Measurements from ENCODE around the gene RFX8.

Gene RFX8

DNA sequence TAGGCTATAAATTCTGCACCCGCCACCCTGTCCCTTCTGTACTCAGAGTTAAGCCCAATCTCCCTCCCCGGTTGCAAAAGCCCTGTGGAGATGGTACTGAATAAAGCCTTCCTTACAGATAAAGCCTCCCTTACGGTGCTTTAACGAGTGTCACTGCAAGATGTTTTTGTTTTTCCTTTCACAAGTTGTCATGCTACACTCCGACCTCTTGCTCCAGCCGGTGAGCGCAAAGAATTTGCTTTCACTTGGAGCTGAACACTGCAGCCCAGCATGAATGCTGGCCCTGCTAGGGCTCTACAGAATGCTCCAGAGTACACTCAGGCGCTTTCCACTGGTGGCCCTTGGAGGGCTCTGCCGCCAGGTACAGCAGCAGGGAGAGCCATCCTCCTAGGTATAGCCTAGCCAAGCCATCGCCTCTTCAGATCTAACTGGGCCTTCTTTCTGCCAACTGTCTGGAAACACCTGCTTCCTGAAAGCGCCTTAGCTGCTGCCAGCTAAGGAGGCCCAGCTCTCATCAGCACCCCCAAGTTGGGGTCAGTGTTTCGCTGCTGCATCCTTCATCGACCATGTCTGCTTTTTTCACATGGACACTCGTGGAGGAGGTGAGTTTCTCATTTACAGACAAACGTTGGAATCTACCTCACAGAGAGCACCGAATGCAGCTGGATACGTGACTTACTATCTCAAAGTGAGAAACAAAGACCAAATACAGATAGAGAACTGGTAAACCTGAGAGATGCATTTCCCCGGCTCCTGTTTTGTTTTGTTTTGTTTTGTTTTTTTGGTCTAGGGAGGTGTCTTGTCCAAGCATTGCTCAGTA is 74.2 kb downstream of the RFX8 start:
- H3K9me3 ChIP-seq (replicated peaks; ENCODE audit: insufficient read depth, low read length), result no peaks in the 10 kb centered on the region
- H3K36me3 ChIP-seq (replicated peaks; ENCODE audit: insufficient read depth, low read length), result no peaks in the 10 kb centered on the region
- no peak overlapping the region for H3K9ac ChIP-seq (ENCODE audit: low read length)
- no peak overlapping the region for H2AFZ ChIP-seq (ENCODE audit: low read length)
- no peak for DNase-seq
- H4K20me1 ChIP-seq (ENCODE audit: insufficient read depth, low read length), result no peaks in the 10 kb centered on the region
- TF ChIP-seq, protein P1, sequence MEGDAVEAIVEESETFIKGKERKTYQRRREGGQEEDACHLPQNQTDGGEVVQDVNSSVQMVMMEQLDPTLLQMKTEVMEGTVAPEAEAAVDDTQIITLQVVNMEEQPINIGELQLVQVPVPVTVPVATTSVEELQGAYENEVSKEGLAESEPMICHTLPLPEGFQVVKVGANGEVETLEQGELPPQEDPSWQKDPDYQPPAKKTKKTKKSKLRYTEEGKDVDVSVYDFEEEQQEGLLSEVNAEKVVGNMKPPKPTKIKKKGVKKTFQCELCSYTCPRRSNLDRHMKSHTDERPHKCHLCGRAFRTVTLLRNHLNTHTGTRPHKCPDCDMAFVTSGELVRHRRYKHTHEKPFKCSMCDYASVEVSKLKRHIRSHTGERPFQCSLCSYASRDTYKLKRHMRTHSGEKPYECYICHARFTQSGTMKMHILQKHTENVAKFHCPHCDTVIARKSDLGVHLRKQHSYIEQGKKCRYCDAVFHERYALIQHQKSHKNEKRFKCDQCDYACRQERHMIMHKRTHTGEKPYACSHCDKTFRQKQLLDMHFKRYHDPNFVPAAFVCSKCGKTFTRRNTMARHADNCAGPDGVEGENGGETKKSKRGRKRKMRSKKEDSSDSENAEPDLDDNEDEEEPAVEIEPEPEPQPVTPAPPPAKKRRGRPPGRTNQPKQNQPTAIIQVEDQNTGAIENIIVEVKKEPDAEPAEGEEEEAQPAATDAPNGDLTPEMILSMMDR (IDR thresholded peaks at IDR 0.05; ENCODE audit: low read length), result no peak
- TF ChIP-seq EZH2phosphoT487 (IDR thresholded peaks at IDR 0.05; ENCODE audit: low read length), result no peak
- H3K4me1 ChIP-seq (ENCODE audit: low read length), result no peaks in the 10 kb centered on the region
- no peaks in the 10 kb centered on the region for H3K9me2 ChIP-seq (replicated peaks; ENCODE audit: insufficient read depth, low read length)
- H3K27me3 ChIP-seq (replicated peaks; ENCODE audit: insufficient read depth, low read length), result no peaks in the 10 kb centered on the region
- no peaks in the 10 kb centered on the region for H3F3A ChIP-seq (ENCODE audit: insufficient read depth, low read length)
- H3K27ac ChIP-seq (ENCODE audit: low read length), result no peak overlapping the region
- no peaks in the 10 kb centered on the region for H3K79me2 ChIP-seq (ENCODE audit: low read length)
- H3K4me2 ChIP-seq (ENCODE audit: low read depth, low read length), result no peak overlapping the region
- no peak overlapping the region for H3K4me3 ChIP-seq (ENCODE audit: low read length)

DNA sequence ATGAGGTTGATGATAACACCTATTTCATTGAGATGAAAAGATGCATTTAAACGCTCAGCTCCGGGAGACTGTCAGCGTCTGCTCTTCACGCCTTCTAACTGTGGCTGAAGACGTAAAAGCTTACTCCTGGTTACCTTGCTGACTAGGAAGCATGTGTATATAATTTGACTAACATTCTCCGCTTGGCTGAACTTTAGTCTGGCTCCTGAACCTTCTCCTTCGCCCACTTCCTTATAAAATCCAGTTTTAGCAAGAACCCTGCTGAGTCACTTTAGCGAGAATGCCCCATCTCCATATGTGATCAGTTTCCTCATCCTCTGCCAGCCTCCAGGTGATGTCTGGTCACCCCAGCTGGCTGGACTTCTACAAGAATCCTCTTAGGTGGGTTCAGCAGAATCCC is 74.9 kb downstream of the RFX8 start:
- no peak for TF ChIP-seq EZH2phosphoT487 (IDR thresholded peaks at IDR 0.05; ENCODE audit: low read length)
- TF ChIP-seq, protein P1 (IDR thresholded peaks at IDR 0.05; ENCODE audit: low read length), result no peak
- no peak for TF ChIP-seq EZH2 (optimal IDR thresholded peaks at IDR 0.05; ENCODE audit: low read depth, low read length)
- Histone ChIP-seq H3K4me3 (ENCODE audit: low read length) (no peak overlapping the region), H3K9me3 (replicated peaks; ENCODE audit: insufficient read depth, low read length) (no peaks in the 10 kb centered on the region), H3K36me3 (replicated peaks; ENCODE audit: insufficient read depth, low read length) (no peaks in the 10 kb centered on the region), H3K4me1 (ENCODE audit: low read length) (no peaks in the 10 kb centered on the region), H2AFZ (ENCODE audit: low read length) (no peak overlapping the region), H4K20me1 (ENCODE audit: insufficient read depth, low read length) (no peaks in the 10 kb centered on the region), H3K79me2 (ENCODE audit: low read length) (no peaks in the 10 kb centered on the region), H3K27ac (ENCODE audit: low read length) (no peak overlapping the region), H3K9me2 (replicated peaks; ENCODE audit: insufficient read depth, low read length) (no peaks in the 10 kb centered on the region), H3K27me3 (replicated peaks; ENCODE audit: insufficient read depth, low read length) (no peaks in the 10 kb centered on the region), H3K9ac (ENCODE audit: low read length) (no peak overlapping the region), H3F3A (ENCODE audit: insufficient read depth, low read length) (no peaks in the 10 kb centered on the region), H3K4me2 (ENCODE audit: low read depth, low read length) (no peak overlapping the region)
- no peak for DNase-seq

DNA sequence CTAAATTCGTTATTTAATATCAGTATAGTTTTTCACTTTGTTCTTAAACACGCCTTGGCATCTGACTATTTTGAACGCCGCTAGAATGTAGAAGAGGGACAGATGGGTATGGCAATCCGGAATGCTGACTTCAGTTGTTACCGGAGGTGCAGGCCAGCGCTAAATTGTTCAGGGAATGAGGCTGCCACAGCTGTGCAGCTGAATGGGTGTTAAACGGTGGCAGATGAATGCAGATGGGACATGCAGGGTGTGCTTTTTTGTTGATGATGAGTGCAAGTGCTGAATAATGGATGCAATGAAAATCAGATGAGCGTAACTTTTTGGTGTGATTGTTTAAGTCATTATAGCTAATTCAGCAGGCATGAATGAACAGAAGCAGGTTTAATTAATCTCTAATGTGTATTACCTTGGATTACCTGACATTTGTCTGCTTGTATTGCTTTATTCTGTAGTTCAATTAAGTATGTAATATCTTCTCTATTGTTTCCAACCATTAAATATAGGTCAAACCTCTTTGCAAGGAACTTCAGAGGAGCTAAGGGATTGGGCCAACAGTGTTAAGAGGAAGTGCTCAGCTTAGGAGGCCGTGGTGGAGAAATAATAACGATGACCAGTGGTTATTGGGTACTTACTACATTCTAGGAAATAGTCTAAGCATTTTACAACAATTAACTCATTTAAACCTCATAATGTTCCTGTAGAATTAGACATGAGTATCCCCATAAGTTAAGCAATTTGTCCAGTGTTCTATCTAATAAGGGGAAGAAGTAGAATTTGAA is 75.7 kb downstream of the RFX8 start:
- no peak overlapping the region for H3K4me2 ChIP-seq (ENCODE audit: low read depth, low read length)
- H2AFZ ChIP-seq (ENCODE audit: low read length), result no peak overlapping the region
- H3K9me3 ChIP-seq (replicated peaks; ENCODE audit: insufficient read depth, low read length), result no peaks in the 10 kb centered on the region

More for the DNA sequence above, 75.7 kb downstream of the RFX8 start:
- Histone ChIP-seq H3K27me3 (replicated peaks; ENCODE audit: insufficient read depth, low read length) (no peaks in the 10 kb centered on the region), H3K9me2 (replicated peaks; ENCODE audit: insufficient read depth, low read length) (no peaks in the 10 kb centered on the region), H3K79me2 (ENCODE audit: low read length) (no peaks in the 10 kb centered on the region), H3K36me3 (replicated peaks; ENCODE audit: insufficient read depth, low read length) (no peaks in the 10 kb centered on the region), H3F3A (ENCODE audit: insufficient read depth, low read length) (no peaks in the 10 kb centered on the region), H3K27ac (ENCODE audit: low read length) (no peak overlapping the region), H4K20me1 (ENCODE audit: insufficient read depth, low read length) (no peaks in the 10 kb centered on the region), H3K4me1 (ENCODE audit: low read length) (no peaks in the 10 kb centered on the region), H3K4me3 (ENCODE audit: low read length) (no peak overlapping the region), H3K9ac (ENCODE audit: low read length) (no peak overlapping the region)
- no peak for DNase-seq
- TF ChIP-seq EZH2phosphoT487 (IDR thresholded peaks at IDR 0.05; ENCODE audit: low read length) (no peak), EZH2 (optimal IDR thresholded peaks at IDR 0.05; ENCODE audit: low read depth, low read length) (no peak)
- TF ChIP-seq, protein P1 (IDR thresholded peaks at IDR 0.05; ENCODE audit: low read length), result no peak

All from MM.1S (cell line).